Pancreas (tissue), 10 donors: Measurements from ENCODE around the gene TEPSIN. TPM values are rescaled to one million over a fixed set of nuclear protein-coding genes. Genes with fewer than 3 reads are reported as not detected.

Source experiments
- ATAC-seq, 4 donors: fragments of 200-7000 bp; cut with Tn5 transposase; one replicate each; pipeline versions ENCODE4 v1.8.0 to v1.9.1; 2020; ENCODE audit warnings: mild to moderate bottlenecking in 4 of 4, moderate library complexity in 4 of 4
- DNase-seq, 6 donors: peaks; one replicate each; pipeline ENCODE4 v3.0.0-alpha.2; 2020
- FAIRE-seq: peaks from 2 replicates; lab custom pipeline; 2012; peaks lifted over from hg19 to GRCh38; lab: Jason Lieb, UNC
- H3K27ac ChIP-seq, 4 donors: fragments of 200-600 bp; sonication (generic); 1 replicate in 3 of 4; 2 replicates in 1 of 4; pipeline versions ENCODE4 v1.5.0 to v1.8.0; 2020
- H3K27me3 ChIP-seq, 4 donors: fragments of 200-600 bp; one replicate each; pipeline ENCODE4 v1.8.0; 2021
- H3K36me3 ChIP-seq, 3 donors: fragments of 200-600 bp; sonication (generic) in 1 of 3; one replicate each; pipeline versions ENCODE4 v1.5.0 to v1.8.0; 2020 to 2021
- H3K4me1 ChIP-seq, 3 donors: fragments of 200-600 bp; one replicate each; pipeline ENCODE4 v1.8.0; 2021
- H3K4me3 ChIP-seq, 4 donors: fragments of 200-600 bp; sonication (generic) in 2 of 4; one replicate each; pipeline versions ENCODE4 v1.5.0 to v1.8.0; 2020 to 2021
- H3K9me3 ChIP-seq, 4 donors: fragments of 200-600 bp; one replicate each; pipeline ENCODE4 v1.8.0; 2021
- CTCF ChIP-seq, 4 donors: fragments of 200-600 bp; sonication (generic) in 3 of 4; IDR thresholded peaks; one replicate each; pipeline versions ENCODE4 v1.5.0 to v1.8.0; 2021; ENCODE audit warnings: antibody characterized with exemption in 4 of 4
- WGBS, 2 donors: extraction: QIAGEN DNeasy Blood & Tissue Kit; methylation state at CpG; one replicate each; pipeline ENCODE4 v1.1.7; 2013; 5-methylcytosine and 5-hydroxymethylcytosine counted together
- intact Hi-C, 3 donors: fragments of 100-400 bp; cut with DNase I; formaldehyde crosslinking; loops; one replicate each; pipeline versions ENCODE4 v1.11.1 to v1.14.2; 2022
- polyA plus RNA-seq, 2 donors: library from polyadenylated mRNA; stranded (reverse); fragments of 200-250 nt; gene quantifications; one replicate each; pipeline ENCODE4 v1.2.3, GENCODE V29; 2013
- total RNA-seq, 6 donors: library from RNA; stranded (reverse); fragmentation: NEBNext Ultra II Directional in 4 of 6; extraction: Animal tissue kit (Norgen Biotek cat#: 25700) in 4 of 6; gene quantifications; one replicate each; pipeline versions ENCODE4 v1.2.1 to v1.2.4, GENCODE V29; 2021 to 2023
- donor health status: healthy with polysubstance abuse.
- donor health status: DM: no; HTN: no; CAD: no; lungs with moderate emphysema.
- donor health status: DM: no; HTN: no; CAD: no.
- donor health status: control.
- donor health status: control.
- donor health status: Bipolar disorder and iron deficiency.
- donor health status: DM: yes; HTN: yes; CAD: no.
- donor health status: DM: no; HTN: no; CAD: no.
- donor health status: DM: no; HTN: no; CAD: no.
- donor health status: DM: yes; HTN: yes; CAD: no.

The TEPSIN gene
- total and polyA plus RNA-seq, 8 donors, result 13.8 to 98.5 (median 18.9) TPM

GRCh38 chr17:81239714-81240555 lies 1.1 kb upstream of the TEPSIN start:
- intact Hi-C loops, result no loop called here
- H3K4me1 ChIP-seq, result peaks cover 0 to 10% (median 7%) of the 10 kb centered on the region in 3 donors
- FAIRE-seq, result no peak

GRCh38 chr17:81238490-81238814 lies 403 bp downstream of the TEPSIN start:
- no peak for TF ChIP-seq CTCF (IDR thresholded peaks at IDR 0.05)
- DNase-seq (no peak), FAIRE-seq (no peak), ATAC-seq (peak in 2 of 4 donors; percentile 1 to 2)
- WGBS, 2 donors, result 0% methylated on average over 26 of the region's 26 CpGs
- Histone ChIP-seq H3K9me3 (no peaks in the 10 kb centered on the region), H3K36me3 (no peaks in the 10 kb centered on the region), H3K4me1 (peaks cover 0 to 10% (median 7%) of the 10 kb centered on the region in 3 donors), H3K27ac (peak overlapping the region in 3 of 4 donors; percentile 17 to 49 (median 18)), H3K4me3 (peak overlapping the region; percentile 84 to 98 (median 94)), H3K27me3 (no peaks in the 10 kb centered on the region)
- intact Hi-C loops, result no loop called here

More at GRCh38 chr17:81239714-81240555, 1.1 kb upstream of the TEPSIN start:
- no peaks in the 10 kb centered on the region for H3K27me3 ChIP-seq
- no peaks in the 10 kb centered on the region for H3K9me3 ChIP-seq
- peak in 2 of 6 donors; percentile 43 to 63 for DNase-seq
- H3K36me3 ChIP-seq, result no peaks in the 10 kb centered on the region
- TF ChIP-seq CTCF (IDR thresholded peaks at IDR 0.05), result no peak
- peak overlapping the region; percentile 57 to 75 (median 63) for H3K27ac ChIP-seq
- peak overlapping the region; percentile 84 to 98 (median 89) for H3K4me3 ChIP-seq
- 12% methylated on average over 37 of the region's 37 CpGs for WGBS, 2 donors
- peak in 1 of 4 donors; percentile 0 for ATAC-seq

GRCh38 chr17:81237591-81238489 lies 1.0 kb downstream of the TEPSIN start:
- TF ChIP-seq CTCF (IDR thresholded peaks at IDR 0.05), result no peak
- 38 to 45% methylated on average over 36 of the region's 36 CpGs for WGBS, 2 donors
- Histone ChIP-seq H3K27ac (no peak overlapping the region), H3K4me1 (peaks cover 0 to 10% (median 7%) of the 10 kb centered on the region in 3 donors), H3K4me3 (peak overlapping the region; percentile 84 to 98 (median 94)), H3K27me3 (no peaks in the 10 kb centered on the region), H3K36me3 (no peaks in the 10 kb centered on the region), H3K9me3 (no peaks in the 10 kb centered on the region)
- FAIRE-seq (no peak), DNase-seq (peak in 2 of 6 donors; percentile 27 to 37), ATAC-seq (no peak)
- intact Hi-C loops, result no loop called here

- Histone ChIP-seq H3K4me3 (no peak overlapping the region), H3K27me3 (no peaks in the 10 kb centered on the region), H3K36me3 (no peaks in the 10 kb centered on the region), H3K27ac (no peak overlapping the region), H3K9me3 (no peaks in the 10 kb centered on the region), H3K4me1 (peaks cover 0 to 10% (median 7%) of the 10 kb centered on the region in 3 donors)
- 87% methylated on average over 21 of the region's 21 CpGs for WGBS, 2 donors
- TF ChIP-seq CTCF (IDR thresholded peaks at IDR 0.05), result no peak
- no peak for ATAC-seq
- FAIRE-seq, result no peak
- intact Hi-C loops, result no loop called here
- peak in 2 of 6 donors; percentile 34 to 77 for DNase-seq
These were observed 2.1 kb downstream of the TEPSIN start for GRCh38 chr17:81236784-81237183.
